SK-N-SH (cell line): ENCODE measurements around the gene FBXO34.

ENCODE experiments used
- CTCF ChIP-seq: fragments of 200-600 bp; sonication (generic); IDR thresholded peaks from 2 replicates; pipeline ENCODE4 v1.6.1; 2017; ENCODE audit warnings: antibody characterized with exemption, mild to moderate bottlenecking, moderate library complexity
- EP300 ChIP-seq, 2 experiments: IDR thresholded peaks; 2 replicates each; pipeline versions ENCODE4 v1.4.0 to v1.6.1; 2012; ENCODE audit warnings: borderline replicate concordance in 1 of 2, low read depth in 1 of 2, low read length in 1 of 2
- FOXJ3 ChIP-seq: sonication (generic); formaldehyde crosslinking; IDR thresholded peaks from 2 replicates; pipeline ENCODE4 v1.5.1; 2020; ENCODE audit warnings: mild to moderate bottlenecking, missing genetic modification reagents
- FOXM1 ChIP-seq: IDR thresholded peaks from 2 replicates; pipeline ENCODE4 v1.4.0; 2012; ENCODE audit warnings: low read depth, mild to moderate bottlenecking
- MAX ChIP-seq: IDR thresholded peaks from 2 replicates; pipeline ENCODE4 v1.4.0; 2012; ENCODE audit warnings: low read depth
- POLR2AphosphoS5 ChIP-seq: IDR thresholded peaks from 2 replicates; pipeline ENCODE4 v1.6.1; 2012; ENCODE audit warnings: low read depth, low read length
- RAD21 ChIP-seq: IDR thresholded peaks from 2 replicates; pipeline ENCODE4 v1.6.1; 2012; ENCODE audit warnings: mild to moderate bottlenecking, low read length
- RFX5 ChIP-seq: IDR thresholded peaks from 2 replicates; pipeline ENCODE4 v1.6.1; 2012; ENCODE audit warnings: mild to moderate bottlenecking, improper control_type of control experiment, low read length
- SMC3 ChIP-seq: IDR thresholded peaks from 2 replicates; pipeline ENCODE4 v1.6.1; 2012; ENCODE audit warnings: low read depth, low read length, improper control_type of control experiment
- TAF1 ChIP-seq: IDR thresholded peaks from 2 replicates; pipeline ENCODE4 v1.6.1; 2012; ENCODE audit warnings: low read depth, mild to moderate bottlenecking, low read length, moderate library complexity, borderline replicate concordance
- TCF12 ChIP-seq: IDR thresholded peaks from 2 replicates; pipeline ENCODE4 v1.4.0; 2012

DNA sequence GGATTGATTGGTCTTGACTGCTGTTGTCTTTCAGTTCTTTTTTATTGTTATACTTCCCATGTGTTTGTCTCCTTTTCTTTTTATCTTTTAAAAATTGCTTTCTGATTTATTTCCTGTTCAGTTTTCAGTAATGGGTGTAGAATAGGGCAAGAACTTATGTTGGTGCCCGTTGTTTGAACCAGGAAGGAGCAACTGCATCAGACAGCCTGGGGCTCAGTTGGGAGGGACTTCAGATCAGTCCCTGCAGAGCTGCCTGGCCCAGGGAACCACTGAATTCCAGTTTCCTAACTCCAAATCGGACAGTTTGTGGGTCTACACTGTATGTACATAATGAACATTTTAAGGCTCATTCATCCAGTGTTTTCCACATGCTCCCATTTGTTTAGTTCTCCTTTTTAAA is 64.9 kb downstream of the FBXO34 start:
- TF ChIP-seq CTCF (no peak), TAF1 (no peak), POLR2AphosphoS5 (no peak), TCF12 (no peak), SMC3 (no peak), FOXM1 (no peak), EP300 (IDR thresholded peaks at IDR 0.05; ENCODE audit: borderline replicate concordance in 1 of 2, low read depth in 1 of 2, low read length in 1 of 2) (no peak), MAX (no peak), RFX5 (no peak), FOXJ3 (CRISPR knock-in tag) (no peak), RAD21 (no peak)
